Neuron (in vitro differentiated cells): Measurements from ENCODE around the gene GALNT5.

Experiments
- H2AFZ ChIP-seq: one replicate; pipeline ENCODE4 v1.6.1; 2013; ENCODE audit warnings: low read depth, mild to moderate bottlenecking, inconsistent platforms, low read length, moderate library complexity
- H3K27me3 ChIP-seq: one replicate; pipeline ENCODE4 v1.6.1; 2013; ENCODE audit warnings: low read length; ENCODE audit not compliant: insufficient read depth
- H3K36me3 ChIP-seq: one replicate; pipeline ENCODE4 v1.6.1; 2013; ENCODE audit warnings: low read length; ENCODE audit not compliant: insufficient read depth
- H3K4me1 ChIP-seq: one replicate; pipeline ENCODE4 v1.6.1; 2013; ENCODE audit warnings: low read length; ENCODE audit not compliant: insufficient read depth
- H3K4me3 ChIP-seq: 2 replicates; pipeline ENCODE4 v1.5.1; 2013; ENCODE audit warnings: mild to moderate bottlenecking, low read length, moderate library complexity
- H3K9me3 ChIP-seq: one replicate; pipeline ENCODE4 v1.6.1; 2013; ENCODE audit warnings: low read length

Gene GALNT5

DNA sequence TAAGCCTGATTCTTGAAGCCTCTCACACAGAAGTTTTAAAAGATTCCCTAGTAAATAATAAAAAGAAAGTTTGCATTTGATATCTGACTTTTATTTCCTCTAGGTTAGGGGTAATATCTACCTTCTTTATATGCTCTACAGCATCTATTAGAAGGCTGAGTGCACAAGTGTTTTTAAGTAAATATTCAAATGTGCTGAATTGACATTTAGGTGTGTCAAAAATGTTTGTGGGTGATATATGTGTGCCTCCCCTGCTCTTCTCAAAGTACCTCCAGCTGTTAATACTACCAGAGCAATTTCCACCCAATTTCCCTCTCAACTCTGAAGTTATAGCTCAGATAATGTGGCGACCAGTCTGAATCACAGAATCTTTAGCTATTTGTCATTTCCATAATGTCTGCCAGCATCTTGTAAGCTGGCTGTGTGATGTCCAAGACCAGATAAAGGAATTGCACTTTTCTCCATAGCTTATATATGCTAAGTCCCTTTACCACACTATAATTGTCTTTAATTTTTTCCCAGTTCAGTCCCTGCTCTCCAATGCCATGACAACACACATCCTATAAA lies 92.5 kb downstream of the GALNT5 start:
- no peak overlapping the region for H3K4me3 ChIP-seq
- H3K9me3 ChIP-seq: no peaks in the 10 kb centered on the region
- no peaks in the 10 kb centered on the region for H3K36me3 ChIP-seq
- H3K27me3 ChIP-seq: no peaks in the 10 kb centered on the region
- H2AFZ ChIP-seq: no peak overlapping the region
- H3K4me1 ChIP-seq: no peaks in the 10 kb centered on the region

DNA sequence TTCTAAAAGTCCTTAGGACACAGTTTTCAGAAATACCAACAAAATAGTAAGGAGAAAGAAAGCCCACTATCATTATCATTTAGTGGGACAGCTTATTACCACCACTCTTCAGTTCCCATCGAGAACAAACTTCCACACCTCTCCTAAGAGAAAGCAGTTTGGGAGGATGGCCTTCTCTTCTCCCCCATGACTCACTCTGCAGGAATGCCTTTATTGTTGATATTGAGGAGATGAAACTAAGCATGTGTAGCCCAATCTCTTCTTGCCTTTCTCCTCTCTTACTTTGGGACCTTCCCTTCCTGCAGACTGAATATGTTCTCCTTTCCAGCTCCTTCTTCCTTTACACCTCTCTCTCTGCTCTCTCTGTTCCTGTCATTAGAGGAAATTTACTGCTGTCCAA lies 98.1 kb downstream of the GALNT5 start:
- Histone ChIP-seq H3K9me3 (no peaks in the 10 kb centered on the region), H3K4me1 (no peaks in the 10 kb centered on the region), H2AFZ (no peak overlapping the region), H3K27me3 (no peaks in the 10 kb centered on the region), H3K4me3 (no peak overlapping the region), H3K36me3 (no peaks in the 10 kb centered on the region)

DNA sequence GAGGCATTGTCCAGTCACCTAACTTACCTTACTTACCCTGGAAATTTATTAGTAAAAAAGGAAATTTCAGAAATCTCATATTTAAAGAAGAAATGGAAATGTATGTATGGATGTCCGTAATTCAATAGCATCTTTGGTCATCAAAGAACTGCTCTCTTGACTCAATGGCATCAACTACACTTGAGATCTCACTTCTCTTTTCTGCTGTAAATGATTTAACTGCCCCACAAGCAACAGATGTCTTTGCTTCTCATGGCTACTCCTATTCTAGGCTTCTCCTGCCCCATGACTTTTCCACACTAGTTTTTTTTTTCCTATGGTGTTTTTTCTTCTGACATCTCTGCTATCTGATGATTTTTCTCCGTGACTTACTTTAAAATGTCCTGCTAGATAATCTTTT lies 102.1 kb downstream of the GALNT5 start:
- Histone ChIP-seq H3K4me3 (no peak overlapping the region), H3K9me3 (no peaks in the 10 kb centered on the region), H3K27me3 (no peaks in the 10 kb centered on the region), H3K36me3 (no peaks in the 10 kb centered on the region), H3K4me1 (no peaks in the 10 kb centered on the region), H2AFZ (no peak overlapping the region)

DNA sequence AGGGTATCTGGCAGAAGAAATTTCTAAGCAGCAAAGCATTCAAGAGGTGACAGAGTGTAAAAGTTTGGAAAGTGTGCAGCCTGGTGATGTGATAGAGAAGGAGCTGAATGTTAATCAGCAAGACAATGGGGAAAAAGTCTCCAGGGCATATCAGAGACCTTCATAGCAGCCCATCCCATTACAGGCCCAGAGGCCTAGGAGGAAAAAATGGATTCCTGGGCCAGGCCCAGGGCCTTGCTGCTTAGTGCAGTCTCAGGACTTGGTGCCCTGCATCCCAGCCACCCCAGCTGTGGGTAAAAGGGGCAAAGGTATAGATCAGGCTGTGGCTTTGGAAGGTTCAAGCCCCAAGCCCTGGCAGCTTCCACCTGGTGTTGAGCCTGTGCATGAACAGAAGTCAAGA lies 104.0 kb downstream of the GALNT5 start:
- Histone ChIP-seq H3K4me1 (no peaks in the 10 kb centered on the region), H3K9me3 (no peaks in the 10 kb centered on the region), H2AFZ (no peak overlapping the region), H3K4me3 (no peak overlapping the region), H3K36me3 (no peaks in the 10 kb centered on the region), H3K27me3 (no peaks in the 10 kb centered on the region)

DNA sequence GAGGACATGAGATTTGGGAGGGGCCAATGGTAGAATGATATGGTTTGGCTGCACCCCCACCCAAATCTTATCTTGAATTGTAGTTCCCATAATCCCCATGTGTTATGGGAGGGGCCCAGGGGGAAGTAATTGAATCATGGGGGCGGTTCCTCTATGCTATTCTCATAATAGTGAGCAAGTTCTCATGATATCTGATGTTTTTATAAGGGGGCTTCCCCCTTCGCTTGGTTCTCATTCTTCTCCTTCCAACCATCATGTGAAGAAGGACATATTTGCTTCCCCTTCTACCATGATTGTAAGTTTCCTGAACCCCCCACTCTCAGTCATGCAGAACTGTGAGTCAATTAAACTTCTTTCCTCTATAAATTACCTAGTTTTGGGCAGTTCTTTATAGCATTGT lies 105.1 kb downstream of the GALNT5 start:
- H2AFZ ChIP-seq: no peak overlapping the region
- no peak overlapping the region for H3K4me3 ChIP-seq
- H3K9me3 ChIP-seq: no peaks in the 10 kb centered on the region
- no peaks in the 10 kb centered on the region for H3K4me1 ChIP-seq
- H3K27me3 ChIP-seq: no peaks in the 10 kb centered on the region
- no peaks in the 10 kb centered on the region for H3K36me3 ChIP-seq

DNA sequence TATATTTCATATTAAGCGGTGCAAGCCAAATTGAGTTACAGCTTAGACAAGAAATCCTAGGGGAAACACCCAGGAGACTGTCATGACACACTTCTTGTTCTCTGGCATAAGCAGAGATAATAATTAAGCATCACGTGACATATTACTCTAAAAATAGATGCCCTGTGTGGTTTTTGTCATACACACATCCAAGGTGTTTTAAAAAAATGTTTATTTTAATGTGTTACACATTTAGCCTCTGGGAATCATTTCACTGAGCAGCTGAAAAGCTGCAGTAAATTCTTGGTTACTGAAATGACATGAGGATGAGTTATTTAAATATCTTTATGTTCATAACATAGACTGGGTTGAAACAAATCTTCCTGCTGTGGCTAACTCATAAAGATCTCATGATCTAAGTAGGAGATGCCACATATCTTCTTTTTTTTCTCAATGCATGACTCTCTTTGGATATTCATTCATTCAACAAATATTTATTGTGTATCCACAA lies 106.2 kb downstream of the GALNT5 start:
- Histone ChIP-seq H3K9me3 (no peaks in the 10 kb centered on the region), H3K4me1 (no peaks in the 10 kb centered on the region), H2AFZ (no peak overlapping the region), H3K27me3 (no peaks in the 10 kb centered on the region), H3K4me3 (no peak overlapping the region), H3K36me3 (no peaks in the 10 kb centered on the region)
